GM18868 (cell line): Measurements from ENCODE around the gene VPS18.

ENCODE experiments used
- ATAC-seq: cut with Tn5 transposase; IDR thresholded peaks from one replicate; pipeline ENCODE4 v1.9.1; 2021; ENCODE audit warnings: mild to moderate bottlenecking, moderate library complexity; ENCODE audit not compliant: unreplicated experiment

Gene VPS18

GRCh38 chr15:40918146-40918798 is 24.0 kb downstream of the VPS18 start:
- ATAC-seq, result no peak

GRCh38 chr15:40918799-40919392 is 24.6 kb downstream of the VPS18 start:
- no peak for ATAC-seq

GRCh38 chr15:40921949-40922607 is 27.8 kb downstream of the VPS18 start:
- no peak for ATAC-seq

DNA sequence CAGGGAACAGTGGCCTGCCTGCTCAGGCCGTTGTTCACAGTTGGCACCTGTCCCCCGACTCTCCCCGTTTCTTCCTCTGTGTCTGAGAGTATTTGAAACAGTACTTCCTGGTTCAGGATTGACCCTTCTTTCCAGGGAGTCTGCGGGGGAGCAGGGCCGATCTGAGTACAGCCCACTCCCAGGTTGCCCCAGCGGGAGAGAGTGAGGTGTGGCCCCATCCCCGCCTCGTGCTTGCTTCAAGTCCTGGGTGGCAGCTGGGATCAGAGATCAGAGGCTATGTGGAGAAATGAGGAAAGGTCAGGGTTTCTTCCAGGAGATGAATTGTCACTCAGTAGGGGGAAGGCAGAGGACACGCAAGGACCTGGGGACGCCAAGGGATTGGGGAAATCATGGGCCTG is 28.4 kb downstream of the VPS18 start:
- no peak for ATAC-seq

DNA sequence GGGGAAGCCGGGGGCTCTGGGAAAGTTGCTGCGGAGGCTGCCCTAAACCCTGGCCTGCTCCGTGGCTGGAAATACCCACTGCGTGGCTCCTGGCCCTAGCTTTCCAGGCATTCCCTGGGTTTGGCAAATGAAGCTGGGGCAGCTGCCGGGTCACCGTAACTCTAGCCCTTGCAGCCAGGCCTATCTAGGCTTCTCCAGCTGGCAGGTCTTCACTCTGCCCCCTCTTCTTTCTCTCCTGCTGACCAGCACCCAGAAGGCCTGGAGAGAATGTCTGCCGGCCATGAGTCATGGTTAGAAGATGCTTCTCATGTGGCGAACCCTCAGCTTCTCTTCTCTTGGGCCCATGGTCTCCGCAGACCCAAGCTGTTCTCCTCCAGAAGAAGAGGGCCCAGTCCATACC is 29.3 kb downstream of the VPS18 start:
- ATAC-seq, result no peak

- ATAC-seq, result no peak
Observed at GRCh38 chr15:40925495-40925862, 31.2 kb downstream of the VPS18 start.

DNA sequence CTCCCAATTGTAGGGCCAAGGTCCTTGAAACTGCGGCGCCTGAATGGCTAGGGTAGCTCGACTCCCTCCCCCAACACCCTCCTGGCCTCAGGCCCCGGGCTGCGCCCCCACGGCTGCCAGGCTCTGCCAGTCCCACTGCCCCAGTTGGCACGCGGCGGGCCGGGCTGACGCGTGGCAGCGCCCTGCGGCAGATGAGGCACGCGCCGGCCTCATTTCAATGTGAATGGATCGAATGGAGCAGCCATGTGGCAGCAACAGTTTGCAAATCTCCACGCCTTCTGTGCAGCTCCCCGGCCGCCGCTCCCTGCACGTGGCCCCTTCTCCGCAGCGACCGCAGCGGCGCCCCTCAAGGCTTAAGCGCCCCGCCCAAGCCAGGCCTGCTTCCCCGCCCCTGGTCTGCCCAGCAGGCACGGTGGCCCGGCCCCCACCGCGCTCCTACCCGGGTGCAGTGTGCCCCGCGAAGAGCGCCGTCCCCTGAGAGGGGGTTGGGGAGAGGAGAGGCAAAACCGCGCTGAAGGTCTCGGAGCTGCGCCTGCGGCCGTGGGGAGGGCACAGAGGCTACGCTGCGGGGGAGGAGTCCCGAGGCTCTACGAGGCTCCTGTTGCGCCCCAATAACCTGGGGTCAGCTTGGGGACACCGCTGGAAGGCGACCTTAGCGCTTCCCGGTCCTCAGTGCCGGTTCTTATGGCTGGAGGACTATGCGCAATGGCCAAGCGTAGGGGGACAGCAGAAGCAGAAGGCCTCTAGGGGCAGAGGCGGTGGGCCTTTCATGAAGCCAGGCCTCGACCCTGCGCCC is 31.8 kb downstream of the VPS18 start:
- ATAC-seq, result no peak

DNA sequence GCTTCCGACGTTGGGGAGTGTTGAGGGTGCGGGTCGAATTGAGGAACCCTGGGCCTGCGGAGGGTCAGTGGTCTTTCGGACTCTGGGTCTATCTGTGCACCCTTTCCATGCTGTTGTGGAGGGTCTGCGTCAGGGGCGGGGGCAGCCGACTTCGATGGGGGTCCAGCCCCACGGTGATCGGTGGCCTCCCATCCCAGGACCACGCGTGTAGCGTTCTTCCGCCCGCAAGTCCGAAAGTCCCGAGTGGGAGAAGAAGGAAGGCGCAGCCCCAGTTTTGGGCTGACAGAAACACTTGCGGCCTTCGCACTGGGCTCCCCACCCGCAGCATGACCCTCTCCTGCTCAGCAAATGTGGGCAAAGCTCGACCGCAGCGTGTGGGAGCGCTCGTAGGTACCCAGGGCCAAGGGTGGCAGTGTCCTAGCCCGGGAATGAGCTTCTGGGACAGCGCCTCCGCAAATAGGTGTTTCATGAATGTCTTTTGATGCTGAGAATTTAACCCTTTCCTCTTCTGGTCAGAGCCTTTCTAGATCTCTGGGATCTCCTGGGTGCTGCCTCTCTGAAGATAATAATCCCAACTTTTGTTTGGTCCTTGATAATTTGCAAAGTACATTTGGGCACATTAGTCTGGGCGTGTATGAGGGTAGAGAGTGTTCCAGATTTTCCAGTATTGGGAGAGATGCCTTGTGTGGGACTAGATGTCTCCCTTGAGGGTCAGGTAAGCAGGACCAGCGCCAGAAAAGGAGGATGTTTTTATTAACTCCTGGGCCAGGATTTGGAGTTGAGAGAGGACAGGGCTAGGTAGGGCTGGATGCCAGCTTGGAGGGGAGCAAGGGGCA is 32.6 kb downstream of the VPS18 start:
- ATAC-seq, result no peak

GRCh38 chr15:40927495-40927872 is 33.2 kb downstream of the VPS18 start:
- no peak for ATAC-seq

- ATAC-seq, result no peak
Observed at GRCh38 chr15:40927873-40928806, 33.9 kb downstream of the VPS18 start.

- ATAC-seq, result no peak
Observed at GRCh38 chr15:40928821-40929659, 34.8 kb downstream of the VPS18 start, which contains the start of gene DLL4. TSS of gene DLL4 (plus strand) at chr15:40929340. CDS start at chr15:40929669, 329 bp downstream.

GRCh38 chr15:40929660-40930429 is 35.6 kb downstream of the VPS18 start:
- no peak for ATAC-seq

GRCh38 chr15:40930430-40931299 is 36.4 kb downstream of the VPS18 start:
- no peak for ATAC-seq

GRCh38 chr15:40931300-40932142 is 37.3 kb downstream of the VPS18 start:
- no peak for ATAC-seq

- ATAC-seq, result no peak
Observed at GRCh38 chr15:40932156-40932555, 37.9 kb downstream of the VPS18 start.
